Breast epithelium (tissue), 3 donors: ENCODE data around the gene PAX4.

Experiments used
- POLR2AphosphoS5 ChIP-seq, 3 donors: sonication (generic); formaldehyde crosslinking; IDR thresholded peaks; one replicate each; pipeline ENCODE4 v1.6.1; 2017; ENCODE audit warnings: antibody characterized with exemption in 3 of 3
- TF ChIP-seq, protein P1 (sequence below), 3 donors: fragments of 450-650 bp; IDR thresholded peaks; one replicate each; pipeline ENCODE4 v1.5.1; 2016 to 2017; ENCODE audit warnings: antibody characterized with exemption in 3 of 3, mild to moderate bottlenecking in 3 of 3, moderate library complexity in 3 of 3

DNA sequence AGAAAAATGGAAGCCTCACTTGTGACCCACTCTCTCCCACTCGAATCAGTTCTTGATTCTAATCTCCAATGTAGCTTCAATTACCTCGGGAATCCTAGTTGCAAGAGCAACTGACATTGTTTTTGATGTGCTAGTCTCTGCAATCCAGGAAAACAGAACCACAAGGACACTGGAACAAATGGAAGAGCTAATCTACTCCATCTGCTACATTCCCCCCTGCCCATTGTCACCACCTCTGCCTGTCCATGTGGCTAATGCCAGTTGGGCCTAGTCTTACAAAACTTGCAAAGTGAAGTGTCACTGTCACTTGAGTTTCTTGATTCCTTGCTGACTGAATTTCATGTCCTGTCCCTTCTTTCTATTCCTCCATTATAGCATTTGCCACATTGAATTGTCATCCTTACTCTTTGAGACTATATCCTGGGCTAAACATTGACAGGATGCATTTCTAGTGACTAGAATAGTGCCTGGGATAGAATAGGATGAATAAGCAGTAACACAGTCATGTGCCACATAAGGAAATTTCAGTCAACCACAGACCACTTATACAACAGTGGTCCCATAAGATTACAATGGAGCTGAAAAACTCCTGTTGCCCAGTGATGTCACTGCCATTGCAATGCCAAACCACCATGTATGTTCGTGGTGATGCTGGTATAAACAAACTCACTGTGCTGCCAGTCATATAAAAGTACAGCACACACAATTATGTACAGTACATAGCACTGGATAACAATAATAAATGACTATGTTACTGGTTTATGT lies 46.0 kb downstream of the PAX4 start:
- TF ChIP-seq, protein P1, sequence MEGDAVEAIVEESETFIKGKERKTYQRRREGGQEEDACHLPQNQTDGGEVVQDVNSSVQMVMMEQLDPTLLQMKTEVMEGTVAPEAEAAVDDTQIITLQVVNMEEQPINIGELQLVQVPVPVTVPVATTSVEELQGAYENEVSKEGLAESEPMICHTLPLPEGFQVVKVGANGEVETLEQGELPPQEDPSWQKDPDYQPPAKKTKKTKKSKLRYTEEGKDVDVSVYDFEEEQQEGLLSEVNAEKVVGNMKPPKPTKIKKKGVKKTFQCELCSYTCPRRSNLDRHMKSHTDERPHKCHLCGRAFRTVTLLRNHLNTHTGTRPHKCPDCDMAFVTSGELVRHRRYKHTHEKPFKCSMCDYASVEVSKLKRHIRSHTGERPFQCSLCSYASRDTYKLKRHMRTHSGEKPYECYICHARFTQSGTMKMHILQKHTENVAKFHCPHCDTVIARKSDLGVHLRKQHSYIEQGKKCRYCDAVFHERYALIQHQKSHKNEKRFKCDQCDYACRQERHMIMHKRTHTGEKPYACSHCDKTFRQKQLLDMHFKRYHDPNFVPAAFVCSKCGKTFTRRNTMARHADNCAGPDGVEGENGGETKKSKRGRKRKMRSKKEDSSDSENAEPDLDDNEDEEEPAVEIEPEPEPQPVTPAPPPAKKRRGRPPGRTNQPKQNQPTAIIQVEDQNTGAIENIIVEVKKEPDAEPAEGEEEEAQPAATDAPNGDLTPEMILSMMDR (IDR thresholded peaks at IDR 0.05), result no peak
- TF ChIP-seq POLR2AphosphoS5 (IDR thresholded peaks at IDR 0.05), result no peak
